Mucosa of rectum (tissue), 2 donors: ENCODE results near the gene S100A5.
"Not testable (repeated sequence)": the region's sequence is repeated elsewhere in the genome, so short reads cannot be mapped to it uniquely, and the experiment has no call there.

Experiments
- H3K27ac ChIP-seq, 2 donors: one replicate each; pipeline ENCODE4 v1.7.0; 2013; ENCODE audit warnings: inconsistent platforms in 2 of 2, low read depth in 2 of 2, low read length in 2 of 2
- H3K27me3 ChIP-seq, 2 donors: one replicate each; pipeline ENCODE4 v1.7.0; 2013; ENCODE audit warnings: low read length in 2 of 2; ENCODE audit not compliant: control insufficient read depth in 2 of 2, insufficient read depth in 2 of 2
- H3K36me3 ChIP-seq, 2 donors: one replicate each; pipeline ENCODE4 v1.7.0; 2013; ENCODE audit warnings: low read length in 2 of 2; ENCODE audit not compliant: control insufficient read depth in 2 of 2, insufficient read depth in 2 of 2
- H3K4me1 ChIP-seq, 2 donors: one replicate each; pipeline ENCODE4 v1.7.0; 2013; ENCODE audit warnings: low read length in 2 of 2, mild to moderate bottlenecking in 1 of 2; ENCODE audit not compliant: control insufficient read depth in 2 of 2, insufficient read depth in 2 of 2
- H3K4me3 ChIP-seq, 2 donors: one replicate each; pipeline ENCODE4 v1.7.0; 2013; ENCODE audit warnings: low read length in 2 of 2
- H3K9ac ChIP-seq, 2 donors: one replicate each; pipeline ENCODE4 v1.7.0; 2013; ENCODE audit warnings: low read length in 2 of 2, low read depth in 1 of 2, mild to moderate bottlenecking in 1 of 2
- H3K9me3 ChIP-seq, 2 donors: one replicate each; pipeline ENCODE4 v1.7.0; 2013; ENCODE audit warnings: low read length in 2 of 2; ENCODE audit not compliant: control insufficient read depth in 2 of 2
- donor health status: healthy.
- donor health status: Normal muscosa, but diverticular disease.

S100A5 gene, protein sequence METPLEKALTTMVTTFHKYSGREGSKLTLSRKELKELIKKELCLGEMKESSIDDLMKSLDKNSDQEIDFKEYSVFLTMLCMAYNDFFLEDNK

DNA sequence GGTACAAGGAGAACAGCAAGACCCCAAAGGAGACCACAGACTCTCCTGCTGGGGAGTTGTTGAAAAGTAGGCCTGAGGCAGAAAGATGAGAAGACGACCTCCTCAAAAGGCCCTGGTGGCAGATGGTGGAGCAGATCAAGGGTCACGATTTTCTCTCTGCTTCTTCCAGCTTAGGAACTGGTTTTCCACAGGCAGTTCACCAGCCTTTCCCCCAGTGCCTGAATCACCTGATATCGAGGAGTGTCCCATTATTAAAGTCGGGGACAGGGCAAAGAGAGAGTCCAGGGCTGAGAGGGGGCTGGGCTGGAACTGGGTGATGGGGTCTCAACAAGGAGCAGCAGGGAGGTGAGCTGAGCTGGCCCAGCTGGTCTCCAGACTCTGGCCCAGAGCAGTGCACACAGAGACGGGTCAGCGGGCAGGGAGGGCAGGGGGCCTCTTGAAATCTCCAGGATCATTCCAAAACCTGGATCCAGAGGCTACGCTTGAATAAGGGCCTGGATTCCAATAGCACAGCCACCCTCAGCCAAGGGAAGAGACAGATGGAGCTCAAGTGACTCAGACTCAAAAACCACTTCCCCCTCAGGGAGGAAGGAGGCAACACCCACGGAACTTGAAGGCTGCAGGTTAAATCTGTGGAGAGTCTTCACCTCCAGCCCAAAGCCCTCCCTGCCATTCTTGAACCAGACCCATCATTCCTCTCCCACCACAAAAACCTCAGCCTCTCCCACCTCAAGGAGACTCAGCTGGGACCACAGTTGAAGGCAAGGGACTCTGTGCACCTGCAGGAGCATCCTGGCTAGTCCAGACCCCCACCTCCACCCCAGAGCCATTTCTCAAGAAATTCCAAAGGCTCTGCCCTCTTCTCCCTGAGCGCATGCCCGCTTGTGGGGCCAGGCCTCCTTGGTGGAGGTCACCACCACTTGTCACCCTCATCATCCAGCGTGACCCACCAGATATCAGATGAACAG, at the start of gene S100A5:
Gene S100A5, minus strand, starts transcription at position 541 of the 968 bp plus-strand sequence. CDS start 743 bp downstream, outside the sequence.
- H3K9me3 ChIP-seq: no peaks in the 10 kb centered on the region

DNA sequence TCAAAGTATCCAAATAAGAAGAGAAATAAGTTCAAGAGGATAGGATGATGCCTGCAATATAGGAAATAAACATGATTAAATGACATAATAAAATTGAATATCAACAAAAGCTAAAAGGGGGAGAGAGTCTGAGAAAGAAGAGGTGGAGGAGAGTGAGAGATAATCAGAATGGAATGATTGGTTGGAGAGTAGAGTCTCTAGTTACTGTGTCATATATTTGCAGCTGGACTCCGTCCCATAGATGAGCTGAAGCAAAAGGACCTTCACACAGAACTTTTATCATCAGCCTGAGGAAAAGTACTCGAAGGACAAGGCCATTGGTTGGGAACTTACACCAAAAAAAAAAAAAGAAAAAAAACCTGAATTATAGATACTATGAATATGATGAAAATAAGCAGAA, 47.7 kb upstream of the S100A5 start:
- no peaks in the 10 kb centered on the region for H3K4me1 ChIP-seq
- no peak overlapping the region for H3K4me3 ChIP-seq
- H3K27me3 ChIP-seq: no peaks in the 10 kb centered on the region
- no peaks in the 10 kb centered on the region for H3K9me3 ChIP-seq
- no peak overlapping the region for H3K27ac ChIP-seq
- H3K9ac ChIP-seq: no peak overlapping the region
- H3K36me3 ChIP-seq: no peaks in the 10 kb centered on the region

More for the DNA sequence above, at the start of gene S100A5:
- no peak within 1 kb of the TSS for H3K9ac ChIP-seq
- no peaks in the 10 kb centered on the region for H3K27me3 ChIP-seq
- peaks cover 0 to 4% of the 10 kb centered on the region in 2 donors for H3K36me3 ChIP-seq
- H3K4me1 ChIP-seq: peaks cover 48 to 52% of the 10 kb centered on the region in 2 donors
- peak within 1 kb of the TSS in 1 of 2 donors; percentile 35 for H3K27ac ChIP-seq
- H3K4me3 ChIP-seq: no peak within 1 kb of the TSS

DNA sequence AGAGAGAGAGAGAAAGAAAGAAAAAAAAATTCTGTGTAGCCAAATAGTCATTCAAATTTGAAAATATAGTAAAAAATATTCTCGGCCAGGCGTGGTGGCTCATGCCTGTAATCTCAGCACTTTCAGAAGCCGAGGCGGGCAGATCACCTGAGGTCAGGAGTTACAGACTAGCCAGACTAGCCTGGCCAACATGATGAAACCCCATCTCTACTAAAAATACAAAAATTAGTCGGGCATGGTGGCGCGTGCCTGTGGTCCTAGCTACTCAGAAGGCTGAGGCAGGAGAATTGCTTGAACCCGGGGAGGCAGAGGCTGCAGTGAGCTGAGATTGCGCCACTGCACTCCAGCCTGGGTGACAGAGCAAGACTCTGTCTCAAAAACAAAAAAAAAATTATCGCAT, 47.3 kb upstream of the S100A5 start:
- not testable (repeated sequence) for H3K27ac ChIP-seq, H3K9ac ChIP-seq, H3K9me3 ChIP-seq, H3K36me3 ChIP-seq, H3K4me1 ChIP-seq, H3K27me3 ChIP-seq, H3K4me3 ChIP-seq

DNA sequence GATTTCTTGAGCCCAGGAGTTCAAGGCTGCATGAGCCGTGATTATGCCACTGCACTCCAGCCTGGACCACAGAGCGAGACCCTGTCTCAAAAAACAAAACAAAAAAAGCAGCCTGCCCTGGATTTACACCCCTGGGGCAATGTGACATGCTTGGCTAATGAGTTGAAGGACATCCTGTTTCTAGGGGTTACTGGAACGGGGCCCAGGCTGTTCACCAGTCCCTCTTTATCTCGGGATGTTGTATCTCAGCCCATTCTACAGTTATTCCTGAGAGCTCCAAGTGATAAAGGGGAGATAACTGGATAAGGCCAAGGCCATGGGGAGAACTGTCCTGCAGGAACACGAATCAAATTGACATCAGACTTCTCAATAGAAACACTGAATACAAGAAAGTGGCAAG, 46.6 kb upstream of the S100A5 start:
- Histone ChIP-seq H3K9ac (no peak overlapping the region), H3K36me3 (no peaks in the 10 kb centered on the region), H3K27ac (no peak overlapping the region), H3K9me3 (no peaks in the 10 kb centered on the region), H3K4me1 (no peaks in the 10 kb centered on the region), H3K27me3 (no peaks in the 10 kb centered on the region), H3K4me3 (no peak overlapping the region)

DNA sequence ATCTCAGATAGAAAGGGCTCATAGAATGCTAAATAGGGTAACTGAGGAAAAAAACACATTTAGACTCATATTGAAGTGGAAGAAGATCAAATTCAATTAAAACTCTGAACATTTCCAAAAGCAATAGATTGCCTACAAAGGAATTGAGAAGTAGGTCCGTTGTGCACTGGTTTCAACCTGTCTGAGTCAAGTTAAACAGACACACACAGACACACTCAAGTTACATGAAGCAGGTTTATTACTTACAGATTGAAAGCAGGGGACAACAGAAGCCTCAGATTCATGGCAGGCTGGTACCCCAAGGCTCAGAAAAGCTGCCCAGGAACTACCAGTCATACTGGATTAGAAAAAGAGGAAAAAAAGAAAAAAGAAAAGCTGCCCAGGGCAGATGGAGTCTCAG, 45.6 kb upstream of the S100A5 start:
- H3K27ac ChIP-seq: no peak overlapping the region
- H3K4me1 ChIP-seq: no peaks in the 10 kb centered on the region
- H3K9ac ChIP-seq: no peak overlapping the region
- H3K4me3 ChIP-seq: no peak overlapping the region
- no peaks in the 10 kb centered on the region for H3K9me3 ChIP-seq
- H3K27me3 ChIP-seq: no peaks in the 10 kb centered on the region
- H3K36me3 ChIP-seq: no peaks in the 10 kb centered on the region

DNA sequence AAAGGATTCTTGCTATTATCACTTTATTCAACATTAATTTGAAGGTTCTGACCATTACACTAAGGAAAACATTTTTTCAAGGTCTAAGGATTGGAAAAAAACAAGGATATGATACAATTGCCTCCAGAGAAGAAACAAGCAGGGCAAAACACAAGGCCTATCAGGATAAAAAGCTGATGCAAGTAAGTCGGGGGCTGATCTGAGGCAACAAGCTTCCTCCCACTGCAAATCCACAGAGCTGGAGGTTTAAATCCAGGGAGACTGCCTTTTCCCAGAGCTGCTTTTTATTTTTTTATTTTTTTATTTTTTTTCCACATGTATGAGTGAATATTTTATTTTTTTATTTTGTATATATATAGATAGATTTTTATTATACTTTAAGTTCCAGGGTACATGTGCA, 44.3 kb upstream of the S100A5 start:
- H3K4me3 ChIP-seq: no peak overlapping the region
- no peak overlapping the region for H3K27ac ChIP-seq
- H3K9ac ChIP-seq: no peak overlapping the region
- no peaks in the 10 kb centered on the region for H3K36me3 ChIP-seq
- H3K27me3 ChIP-seq: no peaks in the 10 kb centered on the region
- H3K4me1 ChIP-seq: no peaks in the 10 kb centered on the region
- no peaks in the 10 kb centered on the region for H3K9me3 ChIP-seq

DNA sequence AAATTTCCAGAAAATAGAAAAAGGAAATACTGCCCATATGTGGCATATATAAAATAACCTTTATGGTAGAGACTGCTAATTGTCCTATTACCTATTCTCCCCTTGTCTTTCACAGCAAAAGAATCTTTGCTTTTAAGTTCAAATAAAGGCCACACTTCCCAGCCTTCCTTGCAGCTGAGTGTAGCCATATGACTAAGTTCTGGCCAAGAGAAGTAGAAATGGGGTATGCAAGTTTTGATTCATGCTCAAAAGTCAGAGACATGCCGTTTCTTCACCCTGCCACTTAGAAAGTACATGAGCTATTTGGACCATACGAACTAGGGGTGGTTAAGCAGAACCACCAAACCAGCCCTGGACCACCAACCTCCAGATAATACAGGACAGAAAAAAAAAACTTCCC, 43.2 kb upstream of the S100A5 start:
- H3K9ac ChIP-seq: no peak overlapping the region
- H3K4me1 ChIP-seq: no peaks in the 10 kb centered on the region
- H3K36me3 ChIP-seq: no peaks in the 10 kb centered on the region
- no peak overlapping the region for H3K4me3 ChIP-seq
- no peaks in the 10 kb centered on the region for H3K27me3 ChIP-seq
- H3K27ac ChIP-seq: no peak overlapping the region
- H3K9me3 ChIP-seq: no peaks in the 10 kb centered on the region

DNA sequence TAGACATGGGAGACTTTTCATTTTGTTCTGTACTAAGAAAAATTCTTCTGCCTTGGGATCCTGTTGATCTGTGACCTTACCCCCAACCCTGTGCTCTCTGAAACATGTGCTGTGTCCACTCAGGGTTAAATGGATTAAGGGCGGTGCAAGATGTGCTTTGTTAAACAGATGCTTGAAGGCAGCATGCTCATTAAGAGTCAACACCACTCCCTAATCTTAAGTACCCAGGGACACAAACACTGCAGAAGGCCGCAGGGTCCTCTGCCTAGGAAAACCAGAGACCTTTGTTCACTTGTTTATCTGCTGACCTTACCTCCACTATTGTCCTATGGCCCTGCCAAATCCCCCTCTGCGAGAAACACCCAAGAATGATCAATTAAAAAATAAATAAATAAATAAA, 42.8 kb upstream of the S100A5 start:
- not testable (repeated sequence) for H3K27ac ChIP-seq, H3K36me3 ChIP-seq, H3K9ac ChIP-seq, H3K4me1 ChIP-seq, H3K9me3 ChIP-seq, H3K27me3 ChIP-seq, H3K4me3 ChIP-seq

DNA sequence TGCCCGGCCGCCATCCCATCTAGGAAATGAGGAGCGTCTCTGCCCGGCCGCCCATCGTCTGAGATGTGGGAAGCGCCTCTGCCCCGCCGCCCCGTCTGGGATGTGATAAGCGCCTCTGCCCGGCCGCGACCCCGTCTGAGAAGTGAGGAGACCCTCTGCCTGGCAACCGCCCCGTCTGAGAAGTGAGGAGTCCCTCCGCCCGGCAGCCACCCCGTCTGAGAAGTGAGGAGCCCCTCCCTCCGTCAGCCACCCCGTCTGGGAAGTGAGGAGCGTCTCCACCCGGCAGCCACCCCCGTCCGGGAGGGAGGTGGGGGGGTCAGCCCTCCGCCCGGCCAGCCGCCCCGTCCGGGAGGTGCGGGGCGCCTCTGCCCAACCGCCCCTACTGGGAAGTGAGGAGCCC, 42.1 kb upstream of the S100A5 start:
- not testable (repeated sequence) for H3K9me3 ChIP-seq, H3K4me1 ChIP-seq, H3K9ac ChIP-seq, H3K27ac ChIP-seq, H3K4me3 ChIP-seq, H3K27me3 ChIP-seq, H3K36me3 ChIP-seq

DNA sequence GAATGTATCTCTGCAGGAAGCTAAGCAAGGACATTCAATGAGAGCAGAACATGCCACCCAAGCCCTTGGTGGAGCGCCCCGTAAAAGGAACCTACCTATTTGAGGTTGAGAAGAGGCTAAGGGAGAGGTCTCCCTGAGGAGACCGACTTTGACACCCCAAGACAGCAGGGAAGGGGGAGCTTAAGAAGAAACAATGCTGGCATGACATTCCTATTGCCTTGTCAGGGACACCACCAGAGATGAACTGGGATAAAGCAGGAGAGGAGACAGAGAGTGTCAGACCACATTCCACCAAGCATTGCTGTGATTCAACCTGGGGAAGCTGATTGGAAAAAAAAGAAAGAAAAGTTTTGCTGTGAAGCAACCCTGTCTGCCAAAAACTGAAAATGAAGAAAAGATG, 38.2 kb upstream of the S100A5 start:
- peaks cover 3 to 8% of the 10 kb centered on the region in 2 donors for H3K4me1 ChIP-seq
- no peaks in the 10 kb centered on the region for H3K36me3 ChIP-seq
- H3K27ac ChIP-seq: no peak overlapping the region
- no peaks in the 10 kb centered on the region for H3K27me3 ChIP-seq
- H3K9ac ChIP-seq: no peak overlapping the region
- no peaks in the 10 kb centered on the region for H3K9me3 ChIP-seq
- no peak overlapping the region for H3K4me3 ChIP-seq
